NCI-H226 (cell line): ENCODE measurements around the gene CDK9.
"Not testable (repeated sequence)": the region's sequence is repeated elsewhere in the genome, so short reads cannot be mapped to it uniquely, and the experiment has no call there.

Source experiments
- DNase-seq: peaks from one replicate; pipeline ENCODE4 v3.0.0-alpha.2; 2015

CDK9 gene

GRCh38 chr9:127828262-127829031, 42.6 kb downstream of the CDK9 start:
- no peak for DNase-seq

GRCh38 chr9:127829205-127829906, 43.5 kb downstream of the CDK9 start:
- DNase-seq = no peak

- no peak for DNase-seq
Measured at GRCh38 chr9:127832248-127832647, 46.4 kb downstream of the CDK9 start.

- no peak for DNase-seq
Measured at GRCh38 chr9:127833555-127833954, 47.7 kb downstream of the CDK9 start.

GRCh38 chr9:127835991-127836516, 50.2 kb downstream of the CDK9 start:
- DNase-seq = no peak

- not testable (repeated sequence) for DNase-seq
Measured at GRCh38 chr9:127836561-127836960, 50.7 kb downstream of the CDK9 start.

GRCh38 chr9:127837346-127837745, 51.5 kb downstream of the CDK9 start:
- no peak for DNase-seq

- DNase-seq = peak; percentile 94
Measured at GRCh38 chr9:127838375-127839078, 52.7 kb downstream of the CDK9 start.
